HG03558 (cell line): ENCODE results near the gene SLC4A11.

Experiments
- ATAC-seq: cut with Tn5 transposase; IDR thresholded peaks from one replicate; pipeline ENCODE4 v1.9.1; 2021; ENCODE audit warnings: moderate number of reproducible peaks; ENCODE audit not compliant: unreplicated experiment; ENCODE audit errors: extremely low read depth

The SLC4A11 gene

GRCh38 chr20:3239026-3239866, at the start of gene SLC4A11:
Gene SLC4A11 (minus strand): TSS chr20:3239190. CDS start chr20:3239137, 53 bp downstream.
- no peak for ATAC-seq

- ATAC-seq = no peak
Observed at GRCh38 chr20:3283222-3283820, 44.3 kb upstream of the SLC4A11 start.

- no peak for ATAC-seq
Observed at GRCh38 chr20:3282271-3283221, 43.6 kb upstream of the SLC4A11 start.

- ATAC-seq = no peak
Observed at GRCh38 chr20:3281437-3281836, 42.4 kb upstream of the SLC4A11 start.

GRCh38 chr20:3279761-3280160, 40.8 kb upstream of the SLC4A11 start:
- ATAC-seq = no peak

- ATAC-seq = no peak
Observed at GRCh38 chr20:3277686-3278465, 38.9 kb upstream of the SLC4A11 start.

- no peak for ATAC-seq
Observed at GRCh38 chr20:3276680-3277015, 37.7 kb upstream of the SLC4A11 start.

GRCh38 chr20:3275966-3276679, 37.1 kb upstream of the SLC4A11 start:
- ATAC-seq = no peak

GRCh38 chr20:3275064-3275935, 36.3 kb upstream of the SLC4A11 start:
- no peak for ATAC-seq

- no peak for ATAC-seq
Observed at GRCh38 chr20:3273371-3273770, 34.4 kb upstream of the SLC4A11 start.

GRCh38 chr20:3270051-3270450, 31.1 kb upstream of the SLC4A11 start:
- ATAC-seq = no peak

GRCh38 chr20:3262566-3262965, 23.6 kb upstream of the SLC4A11 start:
- ATAC-seq = no peak

- no peak for ATAC-seq
Observed at GRCh38 chr20:3258429-3258828, 19.4 kb upstream of the SLC4A11 start.

GRCh38 chr20:3255728-3256127, 16.7 kb upstream of the SLC4A11 start:
- ATAC-seq = no peak

- no peak for ATAC-seq
Observed at GRCh38 chr20:3251806-3252205, 12.8 kb upstream of the SLC4A11 start.

GRCh38 chr20:3250091-3250504, 11.1 kb upstream of the SLC4A11 start:
- no peak for ATAC-seq

GRCh38 chr20:3248993-3249347, 10.0 kb upstream of the SLC4A11 start:
- no peak for ATAC-seq

- ATAC-seq = no peak
Observed at GRCh38 chr20:3248167-3248992, 9.4 kb upstream of the SLC4A11 start.
